MCF 10A (cell line): ENCODE measurements around the gene PAFAH1B1. TPM values are rescaled to one million over a fixed set of nuclear protein-coding genes. Genes with fewer than 3 reads are reported as not detected.

Experiments used
- BruUV-seq: library from RNA; stranded (reverse); fragments of 400-500 nt; replicated peaks from 2 replicates; lab custom pipeline; 2021; lab: Mats Ljungman, UMichigan
- CTCF ChIA-PET: fragments of 300-600 bp; sonication (Branson Sonifier 250); formaldehyde crosslinking; extraction: SDS; loops from one replicate; lab custom pipeline; 2021; ENCODE audit warnings: antibody characterized with exemption, inconsistent platforms; lab: Yijun Ruan, JAX
- POLR2A ChIA-PET: fragments of 300-600, 350-650 bp; sonication (Branson Sonifier 250); formaldehyde crosslinking; extraction: SDS; loops from one replicate; lab custom pipeline; 2020; ENCODE audit warnings: antibody characterized with exemption, inconsistent platforms; lab: Yijun Ruan, JAX
- DNase-seq: peaks from one replicate; pipeline ENCODE4 v3.0.0-alpha.2; 2018; ENCODE audit not compliant: unreplicated experiment
- H3K27ac Mint-ChIP-seq: one replicate; pipeline ENCODE4 v1.8.0; 2022; ENCODE audit warnings: mild to moderate bottlenecking, low read depth, mixed read lengths; ENCODE audit not compliant: unreplicated experiment
- H3K27me3 Mint-ChIP-seq: one replicate; pipeline ENCODE4 v1.8.0; 2022; ENCODE audit warnings: mixed read lengths; ENCODE audit not compliant: insufficient read depth, unreplicated experiment
- H3K36me3 Mint-ChIP-seq: one replicate; pipeline ENCODE4 v1.8.0; 2022; ENCODE audit warnings: mild to moderate bottlenecking, moderate library complexity, mixed read lengths; ENCODE audit not compliant: insufficient read depth, unreplicated experiment
- H3K4me1 Mint-ChIP-seq: one replicate; pipeline ENCODE4 v1.8.0; 2022; ENCODE audit warnings: mixed read lengths; ENCODE audit not compliant: insufficient read depth, unreplicated experiment
- H3K4me3 Mint-ChIP-seq: one replicate; pipeline ENCODE4 v1.8.0; 2022; ENCODE audit warnings: mild to moderate bottlenecking, moderate library complexity, mixed read lengths; ENCODE audit not compliant: unreplicated experiment
- H3K9me3 Mint-ChIP-seq: one replicate; pipeline ENCODE4 v1.8.0; 2022; ENCODE audit warnings: mixed read lengths; ENCODE audit not compliant: unreplicated experiment
- CTCF ChIP-seq: fragments of 200-600 bp; IDR thresholded peaks from one replicate; pipeline ENCODE4 v1.8.0; 2022; ENCODE audit warnings: antibody characterized with exemption, mild to moderate bottlenecking; ENCODE audit not compliant: unreplicated experiment
- intact Hi-C: fragments of 100-400 bp; cut with micrococcal nuclease; formaldehyde crosslinking; loops from 2 replicates; pipeline ENCODE4 v1.14.1; 2022
- total RNA-seq: library from RNA; stranded (reverse); gene quantifications from 2 replicates; pipeline ENCODE4 v1.2.3, GENCODE V29; 2022

PAFAH1B1 gene
- total RNA-seq, 1 experiment from 2014 or later = 170 TPM

DNA sequence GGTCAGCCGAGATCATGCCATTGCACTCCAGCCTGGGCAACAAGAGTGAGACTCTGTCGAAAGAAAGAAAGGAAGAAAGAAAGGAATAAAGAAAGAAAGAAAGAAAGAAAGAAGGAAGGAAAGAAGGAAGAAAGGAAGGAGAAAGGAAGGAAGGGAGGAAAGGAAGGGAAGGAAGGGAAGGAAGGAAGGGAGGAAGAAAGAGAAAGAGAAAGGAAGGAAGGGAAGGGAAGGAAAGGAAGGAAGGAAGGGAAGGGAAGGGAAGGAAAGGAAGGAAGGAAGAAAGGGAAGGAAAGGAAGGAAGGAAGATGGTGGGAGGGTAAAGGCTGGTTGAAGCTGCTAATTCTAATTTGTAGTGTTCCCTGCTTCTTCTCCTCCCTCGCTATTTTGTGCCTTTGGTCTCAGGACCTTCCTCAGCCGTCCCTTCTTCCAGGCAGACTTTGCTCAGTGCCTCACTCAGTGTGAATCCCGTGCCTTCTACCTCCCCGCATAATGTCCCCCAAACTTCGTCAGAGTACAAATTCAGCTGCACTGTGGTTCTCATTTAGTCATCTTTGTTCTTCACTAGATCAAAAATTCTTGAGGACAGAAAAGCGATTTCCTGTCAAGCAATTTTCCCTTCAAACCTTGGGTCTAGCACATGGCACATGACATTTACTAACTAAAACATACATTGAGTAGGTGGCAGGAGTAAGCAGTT, 31.1 kb upstream of the PAFAH1B1 start:
- DNase-seq = no peak
- peaks cover 18% of the 10 kb centered on the region for H3K4me1 Mint-ChIP-seq
- no peak for TF ChIP-seq CTCF
- H3K9me3 Mint-ChIP-seq = peaks cover 11% of the 10 kb centered on the region
- BruUV-seq = no TSS peak
- H3K4me3 Mint-ChIP-seq = no peak overlapping the region
- ChIA-PET CTCF (interaction anchor here (0.6 kb wide), 1 partner anchor 93 kb away, joined by 3 read pairs; no protein-coding TSS in a partner anchor), POLR2A (interaction anchor here (0.6 to 6.8 kb wide), 7 partner anchors 9 to 988 kb away, joined by 3 to 66 read pairs (median 3); partner anchors contain the start of genes METTL16 and PAFAH1B1)
- peak overlapping the region; percentile 49 for H3K27ac Mint-ChIP-seq
- H3K27me3 Mint-ChIP-seq = no peaks in the 10 kb centered on the region
- intact Hi-C loops = no loop called here
- H3K36me3 Mint-ChIP-seq = peaks cover 4% of the 10 kb centered on the region

DNA sequence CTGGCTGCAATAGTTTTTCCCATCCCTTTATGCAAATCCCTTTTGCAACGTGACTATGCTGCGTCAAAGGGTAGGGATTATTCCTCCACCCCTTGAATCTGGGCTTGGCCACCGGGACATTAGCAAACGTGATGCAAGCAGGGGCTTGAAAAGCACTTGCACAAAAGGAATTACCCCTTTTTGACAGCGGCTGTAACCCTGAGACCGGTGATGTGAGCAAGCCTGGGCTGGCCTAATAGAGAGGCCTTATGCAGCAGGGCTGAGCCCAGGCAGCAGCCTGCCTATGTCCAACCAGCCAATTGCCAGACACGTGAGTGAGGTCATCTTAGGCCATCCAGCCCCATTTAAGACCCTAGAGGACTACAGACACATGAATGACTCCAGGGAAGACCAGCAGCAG, 30.4 kb upstream of the PAFAH1B1 start:
- peak; percentile 61 for DNase-seq
- Mint-ChIP-seq H3K36me3 (peaks cover 4% of the 10 kb centered on the region), H3K4me3 (peak overlapping the region; percentile 25), H3K9me3 (peaks cover 11% of the 10 kb centered on the region), H3K27me3 (no peaks in the 10 kb centered on the region), H3K27ac (peak overlapping the region; percentile 49), H3K4me1 (peaks cover 18% of the 10 kb centered on the region)
- no TSS peak for BruUV-seq
- POLR2A ChIA-PET = interaction anchor here (0.6 to 6.8 kb wide), 7 partner anchors 9 to 1583 kb away, joined by 3 to 66 read pairs (median 4); partner anchors contain the start of genes METTL16 and PAFAH1B1
- CTCF ChIA-PET = interaction anchor here (0.6 kb wide), 1 partner anchor 93 kb away, joined by 3 read pairs; no protein-coding TSS in a partner anchor
- intact Hi-C loops = no loop called here
- no peak for TF ChIP-seq CTCF

GRCh38 chr17:2563543-2563942, 29.9 kb upstream of the PAFAH1B1 start:
- H3K36me3 Mint-ChIP-seq = peaks cover 4% of the 10 kb centered on the region
- H3K27me3 Mint-ChIP-seq = no peaks in the 10 kb centered on the region
- CTCF ChIA-PET = no interaction called here
- TF ChIP-seq CTCF = no peak
- POLR2A ChIA-PET = interaction anchor here (0.6 to 6.8 kb wide), 11 partner anchors 16 to 1583 kb away, joined by 3 to 66 read pairs (median 4); partner anchors contain the start of genes METTL16 and PAFAH1B1
- H3K4me1 Mint-ChIP-seq = peaks cover 18% of the 10 kb centered on the region
- no peak for DNase-seq
- H3K9me3 Mint-ChIP-seq = peaks cover 11% of the 10 kb centered on the region
- peak overlapping the region; percentile 25 for H3K4me3 Mint-ChIP-seq
- peak overlapping the region; percentile 49 for H3K27ac Mint-ChIP-seq
- BruUV-seq = TSS peak; percentile 84
- intact Hi-C loops = no loop called here

DNA sequence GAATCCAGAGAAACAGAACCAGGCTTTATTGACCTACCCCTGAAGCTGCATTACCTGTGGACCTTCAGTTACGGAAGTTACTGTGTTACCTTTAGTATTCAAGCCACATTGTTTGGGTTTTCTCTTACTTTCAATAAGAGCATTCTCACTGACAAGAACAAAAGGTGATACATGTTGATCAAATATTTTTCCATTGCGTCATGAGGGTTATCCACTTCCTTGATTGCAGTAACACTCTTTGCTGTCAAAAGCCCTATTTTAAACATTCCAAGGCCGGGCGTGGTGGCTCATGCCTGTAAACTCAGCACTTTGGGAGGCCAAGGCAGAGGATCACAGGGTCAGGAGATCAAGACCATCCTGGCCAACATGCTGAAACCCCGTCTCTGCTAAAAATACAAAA, 28.6 kb upstream of the PAFAH1B1 start:
- intact Hi-C loops = no loop called here
- ChIA-PET POLR2A (interaction anchor here (0.6 to 6.8 kb wide), 7 partner anchors 11 to 172 kb away, joined by 3 to 66 read pairs (median 5); partner anchors contain the start of genes METTL16 and PAFAH1B1), CTCF (interaction anchor here (0.7 to 1.1 kb wide), 2 partner anchors 111 to 1594 kb away, joined by 3 to 5 read pairs; no protein-coding TSS in a partner anchor)
- Mint-ChIP-seq H3K9me3 (peaks cover 11% of the 10 kb centered on the region), H3K27me3 (no peaks in the 10 kb centered on the region), H3K36me3 (peaks cover 4% of the 10 kb centered on the region), H3K4me3 (peak overlapping the region; percentile 33), H3K27ac (peak overlapping the region; percentile 95), H3K4me1 (peaks cover 18% of the 10 kb centered on the region)
- TF ChIP-seq CTCF = no peak
- BruUV-seq = TSS peak; percentile 30
- DNase-seq = peak; percentile 68
